OCI-LY3 (cell line): ENCODE results near the gene XPNPEP3.

Experiments
- EZH2phosphoT487 ChIP-seq: fragments of 200-600 bp; shearing (Covaris generic); IDR thresholded peaks from 2 replicates; pipeline ENCODE4 v1.6.1; 2018; ENCODE audit warnings: antibody characterized with exemption, mixed run types, low read depth
- TF ChIP-seq, protein P1 (sequence below): fragments of 200-600, 300-600 bp; sonication (generic); IDR thresholded peaks from 2 replicates; pipeline ENCODE4 v1.5.1; 2014; ENCODE audit warnings: antibody characterized with exemption, low read length, low read depth

DNA sequence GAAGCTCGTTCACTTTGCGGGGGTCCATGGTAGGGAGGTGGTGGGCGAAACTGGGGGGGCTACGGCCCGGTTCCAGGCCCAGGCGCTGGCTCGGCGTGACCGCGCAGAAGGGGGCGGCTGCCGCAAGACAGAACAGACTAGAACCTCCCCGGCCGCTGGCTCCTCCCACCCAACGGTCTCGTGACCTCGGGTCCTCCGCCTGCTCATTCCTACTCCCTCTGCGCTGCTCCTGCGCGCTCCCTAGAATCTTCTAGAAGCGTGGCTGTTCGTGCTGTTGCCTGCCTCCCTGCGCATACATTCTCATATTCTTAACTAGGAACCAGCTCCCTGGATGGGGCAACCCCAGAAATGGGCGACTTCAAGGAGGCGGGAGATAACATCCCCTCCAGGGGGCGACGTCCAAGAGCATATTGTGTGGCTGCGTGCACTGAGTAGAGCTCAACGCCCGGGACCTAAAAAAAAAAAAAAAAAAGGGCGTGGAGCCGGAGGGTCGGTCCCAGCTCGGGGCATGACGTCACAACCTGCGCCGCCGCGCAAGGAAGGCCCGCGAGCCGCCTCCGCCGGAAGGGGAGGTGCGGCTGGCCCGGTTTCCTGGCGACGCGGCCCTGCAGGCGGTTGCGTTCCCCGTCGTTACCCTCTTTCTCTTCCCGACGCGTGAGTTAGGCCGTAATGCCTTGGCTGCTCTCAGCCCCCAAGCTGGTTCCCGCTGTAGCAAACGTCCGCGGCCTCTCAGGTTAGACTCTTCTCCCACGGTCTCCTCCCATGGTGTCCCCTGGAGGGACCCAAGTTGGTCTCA, at the start of gene XPNPEP3, which contains the start of gene ST13:
- TF ChIP-seq, protein P1, sequence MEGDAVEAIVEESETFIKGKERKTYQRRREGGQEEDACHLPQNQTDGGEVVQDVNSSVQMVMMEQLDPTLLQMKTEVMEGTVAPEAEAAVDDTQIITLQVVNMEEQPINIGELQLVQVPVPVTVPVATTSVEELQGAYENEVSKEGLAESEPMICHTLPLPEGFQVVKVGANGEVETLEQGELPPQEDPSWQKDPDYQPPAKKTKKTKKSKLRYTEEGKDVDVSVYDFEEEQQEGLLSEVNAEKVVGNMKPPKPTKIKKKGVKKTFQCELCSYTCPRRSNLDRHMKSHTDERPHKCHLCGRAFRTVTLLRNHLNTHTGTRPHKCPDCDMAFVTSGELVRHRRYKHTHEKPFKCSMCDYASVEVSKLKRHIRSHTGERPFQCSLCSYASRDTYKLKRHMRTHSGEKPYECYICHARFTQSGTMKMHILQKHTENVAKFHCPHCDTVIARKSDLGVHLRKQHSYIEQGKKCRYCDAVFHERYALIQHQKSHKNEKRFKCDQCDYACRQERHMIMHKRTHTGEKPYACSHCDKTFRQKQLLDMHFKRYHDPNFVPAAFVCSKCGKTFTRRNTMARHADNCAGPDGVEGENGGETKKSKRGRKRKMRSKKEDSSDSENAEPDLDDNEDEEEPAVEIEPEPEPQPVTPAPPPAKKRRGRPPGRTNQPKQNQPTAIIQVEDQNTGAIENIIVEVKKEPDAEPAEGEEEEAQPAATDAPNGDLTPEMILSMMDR, result peak; percentile 33; the same call in 1 of the 2 replicates
- no peak for TF ChIP-seq EZH2phosphoT487
